OCI-LY3 (cell line): ENCODE data around the gene PRSS33.

Source experiments
- H2AFZ ChIP-seq: fragments of 200-600, 300-600 bp; shearing (Covaris generic); 2 replicates; pipeline ENCODE4 v1.6.0; 2014; ENCODE audit warnings: antibody characterized with exemption, low read depth, low read length
- H3K27ac ChIP-seq: fragments of 200-600, 300-600 bp; sonication (generic); 2 replicates; pipeline ENCODE4 v1.5.1; 2014; ENCODE audit warnings: mild to moderate bottlenecking, low read length, moderate library complexity, mixed read lengths
- H3K27me3 ChIP-seq: fragments of 200-600, 300-600 bp; sonication (generic); 2 replicates; pipeline ENCODE4 v1.6.1; 2014; ENCODE audit warnings: low read depth, low read length, mixed read lengths
- H3K36me3 ChIP-seq: fragments of 200-600, 300-600 bp; sonication (generic); replicated peaks from 2 replicates; pipeline ENCODE3; 2014; ENCODE audit warnings: low read depth, low read length, mixed read lengths
- H3K4me1 ChIP-seq: fragments of 300-600, 200-600 bp; sonication (generic); 2 replicates; pipeline ENCODE4 v1.6.1; 2014; ENCODE audit warnings: low read length, mixed read lengths
- H3K4me2 ChIP-seq: fragments of 200-600, 300-600 bp; sonication (generic); 2 replicates; pipeline ENCODE4 v1.6.1; 2014; ENCODE audit warnings: low read length, mixed read lengths
- H3K4me3 ChIP-seq: fragments of 300-600, 200-600 bp; sonication (generic); 2 replicates; pipeline ENCODE4 v1.5.1; 2014; ENCODE audit warnings: antibody characterized with exemption, mild to moderate bottlenecking, low read length, moderate library complexity
- H3K79me2 ChIP-seq: fragments of 300-600, 200-600 bp; shearing (Covaris generic); 2 replicates; pipeline ENCODE4 v1.6.1; 2014; ENCODE audit warnings: mild to moderate bottlenecking, low read length, mixed read lengths
- H3K9ac ChIP-seq: fragments of 300-600, 200-600 bp; shearing (Covaris generic); 2 replicates; pipeline ENCODE4 v1.6.0; 2014; ENCODE audit warnings: mild to moderate bottlenecking, low read length, moderate library complexity
- H3K9me3 ChIP-seq: fragments of 200-600, 300-600 bp; shearing (Covaris generic); 2 replicates; pipeline ENCODE4 v1.6.1; 2014; ENCODE audit warnings: low read length, mixed read lengths; ENCODE audit not compliant: insufficient read depth
- H4K20me1 ChIP-seq: fragments of 200-600, 300-600 bp; sonication (generic); 2 replicates; pipeline ENCODE4 v1.6.1; 2016; ENCODE audit warnings: low read length, mixed read lengths; ENCODE audit not compliant: insufficient read depth
- EZH2phosphoT487 ChIP-seq: fragments of 200-600 bp; shearing (Covaris generic); IDR thresholded peaks from 2 replicates; pipeline ENCODE4 v1.6.1; 2018; ENCODE audit warnings: antibody characterized with exemption, mixed run types, low read depth
- TF ChIP-seq, protein P1 (sequence below): fragments of 200-600, 300-600 bp; sonication (generic); IDR thresholded peaks from 2 replicates; pipeline ENCODE4 v1.5.1; 2014; ENCODE audit warnings: antibody characterized with exemption, low read length, low read depth

PRSS33 gene

DNA sequence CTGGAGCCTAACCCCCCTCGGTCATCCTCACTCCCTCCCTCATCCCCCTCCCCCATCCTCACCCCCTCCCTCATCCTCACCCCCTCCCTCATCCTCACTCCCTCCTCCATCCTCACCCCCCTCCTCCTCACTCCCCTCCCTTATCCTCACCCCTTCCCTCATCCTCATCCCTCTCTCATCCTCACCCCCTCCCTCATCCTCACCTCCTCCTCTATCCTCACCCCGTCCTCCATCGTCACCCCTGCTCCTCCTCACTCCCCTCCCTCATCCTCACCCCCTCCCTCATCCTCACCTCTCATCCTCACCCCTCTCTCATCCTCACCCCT is 571 bp downstream of the PRSS33 start:
- Histone ChIP-seq H3K36me3 (no peaks in the 10 kb centered on the region), H3K4me2 (no peak overlapping the region), H4K20me1 (no peaks in the 10 kb centered on the region), H3K4me1 (no peaks in the 10 kb centered on the region), H3K79me2 (no peaks in the 10 kb centered on the region), H3K27me3 (0 out of 2 replicates have a peak, but pooled peaks cover 5% of the 10 kb centered on the region), H3K27ac (no peak overlapping the region), H3K9ac (no peak overlapping the region), H3K9me3 (no peaks in the 10 kb centered on the region), H3K4me3 (no peak overlapping the region), H2AFZ (no peak overlapping the region)
- TF ChIP-seq, protein P1, sequence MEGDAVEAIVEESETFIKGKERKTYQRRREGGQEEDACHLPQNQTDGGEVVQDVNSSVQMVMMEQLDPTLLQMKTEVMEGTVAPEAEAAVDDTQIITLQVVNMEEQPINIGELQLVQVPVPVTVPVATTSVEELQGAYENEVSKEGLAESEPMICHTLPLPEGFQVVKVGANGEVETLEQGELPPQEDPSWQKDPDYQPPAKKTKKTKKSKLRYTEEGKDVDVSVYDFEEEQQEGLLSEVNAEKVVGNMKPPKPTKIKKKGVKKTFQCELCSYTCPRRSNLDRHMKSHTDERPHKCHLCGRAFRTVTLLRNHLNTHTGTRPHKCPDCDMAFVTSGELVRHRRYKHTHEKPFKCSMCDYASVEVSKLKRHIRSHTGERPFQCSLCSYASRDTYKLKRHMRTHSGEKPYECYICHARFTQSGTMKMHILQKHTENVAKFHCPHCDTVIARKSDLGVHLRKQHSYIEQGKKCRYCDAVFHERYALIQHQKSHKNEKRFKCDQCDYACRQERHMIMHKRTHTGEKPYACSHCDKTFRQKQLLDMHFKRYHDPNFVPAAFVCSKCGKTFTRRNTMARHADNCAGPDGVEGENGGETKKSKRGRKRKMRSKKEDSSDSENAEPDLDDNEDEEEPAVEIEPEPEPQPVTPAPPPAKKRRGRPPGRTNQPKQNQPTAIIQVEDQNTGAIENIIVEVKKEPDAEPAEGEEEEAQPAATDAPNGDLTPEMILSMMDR, result no peak
- TF ChIP-seq EZH2phosphoT487, result no peak

DNA sequence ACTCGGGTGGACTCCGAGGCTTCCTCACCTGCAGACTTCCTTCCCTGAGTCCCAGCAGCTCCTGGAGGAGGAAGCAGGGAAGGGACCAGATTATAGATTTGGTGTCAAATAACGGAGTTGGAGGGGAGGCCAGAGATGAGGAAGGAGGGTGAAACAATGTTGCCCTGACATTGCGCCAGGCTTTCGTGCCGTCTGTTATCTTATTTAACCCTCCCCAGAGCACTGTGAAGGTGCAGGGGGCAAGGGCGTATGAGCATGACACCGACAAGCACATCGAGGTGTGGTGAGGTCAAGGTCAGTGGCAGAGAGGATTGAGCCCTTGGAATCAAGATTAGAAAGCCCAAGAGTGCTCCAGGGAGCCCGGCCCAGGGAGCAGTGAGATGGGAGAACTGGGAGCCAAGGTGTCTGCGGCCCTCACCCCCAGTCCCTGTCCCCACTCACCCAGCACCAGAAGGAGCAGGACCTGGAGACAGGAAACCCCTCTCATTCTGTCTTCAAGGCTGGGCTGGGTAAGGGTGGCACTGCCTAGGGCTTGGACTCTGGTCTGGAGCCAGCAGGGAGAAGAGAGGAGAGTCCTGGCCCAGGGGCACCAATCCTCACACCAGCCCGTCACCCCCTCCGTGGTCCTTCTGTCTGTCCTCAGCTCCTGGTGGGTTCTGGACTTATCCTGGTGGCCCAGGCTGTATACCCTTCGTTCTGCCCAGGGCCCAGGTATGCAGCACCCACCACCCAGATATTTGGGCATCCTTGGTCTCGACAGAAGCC is 1.1 kb downstream of the PRSS33 start:
- Histone ChIP-seq H3K79me2 (no peaks in the 10 kb centered on the region), H4K20me1 (no peaks in the 10 kb centered on the region), H3K27me3 (0 out of 2 replicates have a peak, but pooled peaks cover 5% of the 10 kb centered on the region), H3K4me2 (no peak overlapping the region), H3K36me3 (no peaks in the 10 kb centered on the region), H3K9ac (no peak overlapping the region), H3K27ac (no peak overlapping the region), H2AFZ (no peak overlapping the region), H3K4me1 (no peaks in the 10 kb centered on the region), H3K4me3 (no peak overlapping the region), H3K9me3 (no peaks in the 10 kb centered on the region)
- no peak for TF ChIP-seq EZH2phosphoT487
- TF ChIP-seq, protein P1, result no peak

DNA sequence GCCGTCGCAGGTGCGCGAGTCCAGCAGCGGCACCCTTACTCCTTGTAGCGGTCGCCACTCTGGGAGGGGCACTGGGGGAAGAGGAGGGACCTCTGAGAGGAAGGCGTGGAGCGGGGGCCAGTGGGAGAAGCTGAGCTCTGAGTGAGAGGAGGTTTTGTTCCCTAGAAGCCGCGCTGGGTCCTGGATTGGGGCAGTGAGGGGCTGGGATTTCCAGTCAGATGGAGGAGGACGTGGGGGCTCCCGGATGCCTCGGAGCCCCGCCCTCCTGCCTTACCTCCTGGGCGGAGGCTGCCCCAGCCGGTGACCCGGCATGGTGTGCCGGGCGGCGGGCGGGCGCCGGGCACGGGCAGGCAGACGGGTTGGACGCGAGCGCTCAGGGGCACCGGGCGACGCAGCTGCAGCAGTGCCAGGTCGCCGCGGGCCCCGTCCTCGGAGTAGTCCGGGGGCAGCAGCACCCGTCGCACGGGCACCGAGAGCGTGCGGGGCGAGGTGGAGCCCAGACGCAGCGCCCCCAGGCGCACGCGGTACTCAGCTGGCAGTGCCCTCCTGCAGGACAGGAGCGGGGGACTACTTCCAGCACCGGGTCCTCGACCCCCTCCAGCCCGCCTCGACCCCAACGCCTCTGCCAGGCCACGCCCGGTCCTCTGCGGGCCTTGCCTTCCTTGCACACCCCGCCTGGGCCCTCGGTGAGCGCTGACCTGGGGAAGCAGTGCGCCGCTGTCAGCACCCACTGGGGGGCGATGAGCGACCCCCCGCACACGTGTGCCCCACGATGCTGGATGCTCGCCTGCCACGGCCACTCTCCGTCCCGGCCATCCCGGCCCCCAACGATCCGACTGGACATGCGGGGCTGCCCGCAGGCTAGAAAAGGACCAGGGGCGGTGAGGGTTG is 2.0 kb downstream of the PRSS33 start:
- Histone ChIP-seq H3K4me2 (no peak overlapping the region), H3K36me3 (no peaks in the 10 kb centered on the region), H4K20me1 (no peaks in the 10 kb centered on the region), H3K27me3 (no peaks in the 10 kb centered on the region), H3K9me3 (no peaks in the 10 kb centered on the region), H3K79me2 (no peaks in the 10 kb centered on the region), H3K4me3 (no peak overlapping the region), H2AFZ (no peak overlapping the region), H3K27ac (no peak overlapping the region), H3K9ac (no peak overlapping the region), H3K4me1 (no peaks in the 10 kb centered on the region)
- TF ChIP-seq, protein P1, result 0 out of 2 replicates have a peak, but pooled peaks have one; percentile 8
- no peak for TF ChIP-seq EZH2phosphoT487
